H9 (cell line): Measurements from ENCODE around the gene ACRV1. TPM values are rescaled to one million over a fixed set of nuclear protein-coding genes. Genes with fewer than 3 reads are reported as not detected.

Experiments used
- DNase-seq: peaks from one replicate; pipeline ENCODE4 v3.0.0-alpha.2; 2017
- H2AFZ ChIP-seq: one replicate; pipeline ENCODE4 v1.6.1; 2013; ENCODE audit warnings: mild to moderate bottlenecking, low read length, control low read depth, moderate library complexity
- H2AK5ac ChIP-seq: 2 replicates; pipeline ENCODE4 v1.6.1; 2013; ENCODE audit warnings: low read length, control low read depth, mixed read lengths; ENCODE audit not compliant: insufficient read length
- H2BK120ac ChIP-seq: one replicate; pipeline ENCODE4 v1.6.1; 2013; ENCODE audit warnings: low read depth, mild to moderate bottlenecking, low read length, control low read depth, inconsistent platforms; ENCODE audit not compliant: poor library complexity, severe bottlenecking
- H2BK12ac ChIP-seq: 2 replicates; pipeline ENCODE4 v1.6.1; 2013; ENCODE audit warnings: low read length, control low read depth, mixed read lengths, low read depth; ENCODE audit not compliant: insufficient read length
- H2BK15ac ChIP-seq: 2 replicates; pipeline ENCODE4 v1.6.1; 2013; ENCODE audit warnings: low read depth, low read length, control low read depth
- H2BK20ac ChIP-seq: one replicate; pipeline ENCODE4 v1.6.1; 2013; ENCODE audit warnings: low read depth, mild to moderate bottlenecking, low read length, control low read depth, inconsistent platforms; ENCODE audit not compliant: poor library complexity, severe bottlenecking
- H2BK5ac ChIP-seq: 2 replicates; pipeline ENCODE4 v1.6.1; 2013; ENCODE audit warnings: low read length, control low read depth, mixed read lengths; ENCODE audit not compliant: insufficient read length
- H3K14ac ChIP-seq: 2 replicates; pipeline ENCODE4 v1.6.1; 2013; ENCODE audit warnings: low read length, control low read depth; ENCODE audit not compliant: insufficient read depth
- H3K18ac ChIP-seq: 2 replicates; pipeline ENCODE4 v1.6.1; 2013; ENCODE audit warnings: low read depth, mild to moderate bottlenecking, mixed read lengths, low read length, control low read depth; ENCODE audit not compliant: insufficient read length
- H3K23ac ChIP-seq: 2 replicates; pipeline ENCODE4 v1.6.1; 2013; ENCODE audit warnings: low read length, control low read depth, mixed read lengths, low read depth; ENCODE audit not compliant: insufficient read length
- H3K23me2 ChIP-seq: 2 replicates; pipeline ENCODE4 v1.6.1; 2013; ENCODE audit warnings: low read depth, mild to moderate bottlenecking, mixed read lengths, low read length, control low read depth; ENCODE audit not compliant: insufficient read length, poor library complexity, severe bottlenecking
- H3K27ac ChIP-seq: 2 replicates; pipeline ENCODE4 v1.5.1; 2013; ENCODE audit warnings: low read length, control low read depth, mixed read lengths, low read depth; ENCODE audit not compliant: insufficient read length
- H3K27me3 ChIP-seq: 2 replicates; pipeline ENCODE4 v1.6.1; 2013; ENCODE audit warnings: low read length, control low read depth, inconsistent platforms; ENCODE audit not compliant: insufficient read depth
- H3K4ac ChIP-seq: 2 replicates; pipeline ENCODE4 v1.6.1; 2013; ENCODE audit warnings: low read depth, mild to moderate bottlenecking, control low read depth, inconsistent platforms, low read length, moderate library complexity
- H3K4me1 ChIP-seq: 2 replicates; pipeline ENCODE4 v1.6.1; 2013; ENCODE audit warnings: low read length, control low read depth, inconsistent platforms; ENCODE audit not compliant: insufficient read depth
- H3K4me2 ChIP-seq: 2 replicates; pipeline ENCODE4 v1.6.1; 2013; ENCODE audit warnings: low read length, control low read depth, mixed read lengths; ENCODE audit not compliant: insufficient read length, insufficient read depth
- H3K56ac ChIP-seq: 2 replicates; pipeline ENCODE4 v1.6.1; 2013; ENCODE audit warnings: low read depth, mild to moderate bottlenecking, mixed read lengths, low read length, control low read depth; ENCODE audit not compliant: insufficient read length
- H3K79me1 ChIP-seq: 2 replicates; pipeline ENCODE4 v1.6.1; 2013; ENCODE audit warnings: low read depth, mild to moderate bottlenecking, moderate library complexity, low read length, control low read depth, inconsistent platforms; ENCODE audit not compliant: insufficient read depth, poor library complexity, severe bottlenecking
- H3K79me2 ChIP-seq: 2 replicates; pipeline ENCODE4 v1.6.1; 2013; ENCODE audit warnings: low read length, control low read depth, inconsistent platforms; ENCODE audit not compliant: insufficient read depth
- H3K9ac ChIP-seq: 2 replicates; pipeline ENCODE4 v1.6.1; 2013; ENCODE audit warnings: low read length, control low read depth, mixed read lengths; ENCODE audit not compliant: insufficient read length; ENCODE audit errors: extremely low read depth
- H3K9me3 ChIP-seq: one replicate; pipeline ENCODE4 v1.6.1; 2013; ENCODE audit warnings: low read depth, low read length, inconsistent platforms; ENCODE audit not compliant: control insufficient read depth
- H3T11ph ChIP-seq: one replicate; pipeline ENCODE4 v1.6.1; 2013; ENCODE audit warnings: mild to moderate bottlenecking, low read length, control low read depth, inconsistent platforms
- H4K20me1 ChIP-seq: one replicate; pipeline ENCODE4 v1.6.1; 2013; ENCODE audit not compliant: control insufficient read depth, insufficient read length, insufficient read depth
- H4K5ac ChIP-seq: 2 replicates; pipeline ENCODE4 v1.6.1; 2013; ENCODE audit warnings: low read depth, mild to moderate bottlenecking, mixed read lengths, low read length, control low read depth; ENCODE audit not compliant: insufficient read length
- H4K8ac ChIP-seq: replicated peaks from 2 replicates; pipeline ENCODE4 v1.6.1; 2013; ENCODE audit warnings: low read length, control low read depth, mixed read lengths, low read depth; ENCODE audit not compliant: insufficient read length
- H4K91ac ChIP-seq: 2 replicates; pipeline ENCODE4 v1.6.1; 2013; ENCODE audit warnings: low read depth, mild to moderate bottlenecking, moderate library complexity, mixed read lengths, low read length, control low read depth; ENCODE audit not compliant: insufficient read length
- H3K27ac Mint-ChIP-seq, 3 experiments: 2 replicates in 2 of 3; 3 replicates in 1 of 3; pipeline ENCODE4 v1.8.0; 2020 to 2021; ENCODE audit warnings: mixed read lengths in 3 of 3, mild to moderate bottlenecking in 1 of 3, moderate library complexity in 1 of 3
- H3K27me3 Mint-ChIP-seq: 2 replicates; pipeline ENCODE4 v1.8.0; 2021; ENCODE audit warnings: low read depth, mild to moderate bottlenecking, moderate library complexity, mixed read lengths
- H3K36me3 Mint-ChIP-seq, 3 experiments: 2 replicates in 2 of 3; 3 replicates in 1 of 3; pipeline ENCODE4 v1.8.0; 2020 to 2021; ENCODE audit warnings: low read depth in 3 of 3, mixed read lengths in 3 of 3; ENCODE audit not compliant: insufficient read depth in 1 of 3
- H3K4me1 Mint-ChIP-seq, 2 experiments: 2 replicates each; pipeline ENCODE4 v1.8.0; 2020; ENCODE audit warnings: mixed read lengths in 2 of 2
- H3K4me3 Mint-ChIP-seq, 2 experiments: 2 replicates in 1 of 2; 3 replicates in 1 of 2; pipeline ENCODE4 v1.8.0; 2020 to 2021; ENCODE audit warnings: mild to moderate bottlenecking in 2 of 2, mixed read lengths in 2 of 2, moderate library complexity in 1 of 2
- H3K9me3 Mint-ChIP-seq, 2 experiments: 2 replicates in 1 of 2; 3 replicates in 1 of 2; pipeline ENCODE4 v1.8.0; 2020; ENCODE audit warnings: mild to moderate bottlenecking in 2 of 2, mixed read lengths in 2 of 2, moderate library complexity in 1 of 2
- CTCF ChIP-seq: fragments of 200-600 bp; sonication (generic); conservative IDR thresholded peaks from 3 replicates; pipeline ENCODE4 v1.8.0; 2021; ENCODE audit warnings: antibody characterized with exemption, mild to moderate bottlenecking
- WGBS: extraction: QIAGEN DNeasy Blood & Tissue Kit; methylation state at CpG from one replicate; pipeline ENCODE4 v1.1.7; 2013; ENCODE audit warnings: missing lambda C conversion rate, low lambda C conversion rate, mixed read lengths; ENCODE audit not compliant: insufficient read length; ENCODE audit errors: extremely low coverage; 5-methylcytosine and 5-hydroxymethylcytosine counted together
- total RNA-seq: library from RNA; stranded (reverse); gene quantifications from 2 replicates; pipeline ENCODE4 v1.2.1, GENCODE V29; 2021

Gene ACRV1
- total RNA-seq, 1 experiment from 2014 or later = not detected

- WGBS = no CpG with 5 or more reads among the region's 9 CpGs
- H3K27ac Mint-ChIP-seq = peak overlapping the region in 1 of 3 experiments; percentile 20; a peak in 2 of 7 replicates
- Histone ChIP-seq H2BK120ac (no peak overlapping the region), H3K79me2 (no peaks in the 10 kb centered on the region), H4K8ac (no peak overlapping the region), H2BK12ac (no peak overlapping the region), H3K14ac (no peak overlapping the region), H2BK5ac (no peak overlapping the region), H4K91ac (no peak overlapping the region), H3K56ac (no peak overlapping the region), H4K5ac (no peak overlapping the region), H3K4me1 (no peaks in the 10 kb centered on the region), H3K79me1 (no peaks in the 10 kb centered on the region), H3K9me3 (no peaks in the 10 kb centered on the region), H3K18ac (no peak overlapping the region), H3K23ac (no peak overlapping the region), H3T11ph (no peak overlapping the region), H2BK20ac (no peak overlapping the region), H2BK15ac (no peak overlapping the region), H3K23me2 (no peaks in the 10 kb centered on the region), H3K4ac (no peak overlapping the region), H3K9ac (no peak overlapping the region), H2AFZ (no peak overlapping the region), H2AK5ac (no peak overlapping the region), H4K20me1 (no peaks in the 10 kb centered on the region), H3K27me3 (no peaks in the 10 kb centered on the region), H3K4me2 (no peak overlapping the region), H3K27ac (no peak overlapping the region)
- DNase-seq = no peak
- no peaks in the 10 kb centered on the region for H3K27me3 Mint-ChIP-seq
- H3K9me3 Mint-ChIP-seq = peaks cover 6 to 15% of the 10 kb centered on the region in 2 experiments; a peak in 3 of 5 replicates
- H3K36me3 Mint-ChIP-seq = peaks cover 22 to 35% (median 32%) of the 10 kb centered on the region in 3 experiments
- no peak overlapping the region; a peak in 1 of 5 replicates for H3K4me3 Mint-ChIP-seq
- peaks cover 20 to 23% of the 10 kb centered on the region in 2 experiments for H3K4me1 Mint-ChIP-seq
- no peak for TF ChIP-seq CTCF
Observed at GRCh38 chr11:125685228-125685627, 4.6 kb upstream of the ACRV1 start.
